ENCODE results near the gene STRBP.

DNA sequence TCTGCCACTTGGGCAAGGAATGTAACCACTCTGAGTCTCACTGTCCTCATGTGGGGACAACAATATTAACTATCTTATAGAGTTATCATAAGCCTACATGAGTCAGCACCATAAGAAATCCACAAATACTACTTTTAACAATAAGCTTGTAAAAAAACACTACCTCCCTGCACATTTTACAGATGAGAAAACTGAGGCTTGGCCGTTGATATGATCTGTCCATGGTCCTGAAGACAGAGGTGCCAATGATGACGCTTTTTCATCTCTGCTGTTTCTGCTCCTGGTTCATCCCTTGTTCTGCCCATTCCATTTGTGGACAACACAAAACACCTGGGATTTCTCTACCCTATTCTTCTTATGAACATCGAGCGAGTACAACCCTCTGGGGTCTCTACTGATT lies 23.4 kb upstream of the STRBP start:
- TF ChIP-seq, protein P1, sequence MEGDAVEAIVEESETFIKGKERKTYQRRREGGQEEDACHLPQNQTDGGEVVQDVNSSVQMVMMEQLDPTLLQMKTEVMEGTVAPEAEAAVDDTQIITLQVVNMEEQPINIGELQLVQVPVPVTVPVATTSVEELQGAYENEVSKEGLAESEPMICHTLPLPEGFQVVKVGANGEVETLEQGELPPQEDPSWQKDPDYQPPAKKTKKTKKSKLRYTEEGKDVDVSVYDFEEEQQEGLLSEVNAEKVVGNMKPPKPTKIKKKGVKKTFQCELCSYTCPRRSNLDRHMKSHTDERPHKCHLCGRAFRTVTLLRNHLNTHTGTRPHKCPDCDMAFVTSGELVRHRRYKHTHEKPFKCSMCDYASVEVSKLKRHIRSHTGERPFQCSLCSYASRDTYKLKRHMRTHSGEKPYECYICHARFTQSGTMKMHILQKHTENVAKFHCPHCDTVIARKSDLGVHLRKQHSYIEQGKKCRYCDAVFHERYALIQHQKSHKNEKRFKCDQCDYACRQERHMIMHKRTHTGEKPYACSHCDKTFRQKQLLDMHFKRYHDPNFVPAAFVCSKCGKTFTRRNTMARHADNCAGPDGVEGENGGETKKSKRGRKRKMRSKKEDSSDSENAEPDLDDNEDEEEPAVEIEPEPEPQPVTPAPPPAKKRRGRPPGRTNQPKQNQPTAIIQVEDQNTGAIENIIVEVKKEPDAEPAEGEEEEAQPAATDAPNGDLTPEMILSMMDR (IDR thresholded peaks at IDR 0.05; ENCODE audit: low read length), result no peak
- no peak for TF ChIP-seq EZH2 (optimal IDR thresholded peaks at IDR 0.05; ENCODE audit: low read depth, low read length)
- no peak for TF ChIP-seq EZH2phosphoT487 (IDR thresholded peaks at IDR 0.05; ENCODE audit: low read length)
